ENCODE measurements around the gene USP6NL.

Gene USP6NL

GRCh38 chr10:11449761-11450160, 161.7 kb downstream of the USP6NL start:
- no peaks in the 10 kb centered on the region for H3K79me2 ChIP-seq (ENCODE audit: insufficient read depth, low read depth)
- no peak overlapping the region for H3K4me3 ChIP-seq (IDR thresholded peaks at IDR 0.05; ENCODE audit: insufficient read depth, low read depth, low read length)
- H3K9ac ChIP-seq: no peak overlapping the region
- H4K20me1 ChIP-seq (ENCODE audit: insufficient read depth): no peaks in the 10 kb centered on the region
- peaks cover 30% of the 10 kb centered on the region for H3K4me1 ChIP-seq (ENCODE audit: low read depth, poor library complexity, severe bottlenecking)
- TF ChIP-seq, protein P1, sequence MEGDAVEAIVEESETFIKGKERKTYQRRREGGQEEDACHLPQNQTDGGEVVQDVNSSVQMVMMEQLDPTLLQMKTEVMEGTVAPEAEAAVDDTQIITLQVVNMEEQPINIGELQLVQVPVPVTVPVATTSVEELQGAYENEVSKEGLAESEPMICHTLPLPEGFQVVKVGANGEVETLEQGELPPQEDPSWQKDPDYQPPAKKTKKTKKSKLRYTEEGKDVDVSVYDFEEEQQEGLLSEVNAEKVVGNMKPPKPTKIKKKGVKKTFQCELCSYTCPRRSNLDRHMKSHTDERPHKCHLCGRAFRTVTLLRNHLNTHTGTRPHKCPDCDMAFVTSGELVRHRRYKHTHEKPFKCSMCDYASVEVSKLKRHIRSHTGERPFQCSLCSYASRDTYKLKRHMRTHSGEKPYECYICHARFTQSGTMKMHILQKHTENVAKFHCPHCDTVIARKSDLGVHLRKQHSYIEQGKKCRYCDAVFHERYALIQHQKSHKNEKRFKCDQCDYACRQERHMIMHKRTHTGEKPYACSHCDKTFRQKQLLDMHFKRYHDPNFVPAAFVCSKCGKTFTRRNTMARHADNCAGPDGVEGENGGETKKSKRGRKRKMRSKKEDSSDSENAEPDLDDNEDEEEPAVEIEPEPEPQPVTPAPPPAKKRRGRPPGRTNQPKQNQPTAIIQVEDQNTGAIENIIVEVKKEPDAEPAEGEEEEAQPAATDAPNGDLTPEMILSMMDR (conservative IDR thresholded peaks at IDR 0.05; ENCODE audit: low read depth, low read length): no peak
- H2AFZ ChIP-seq (ENCODE audit: low read depth): no peak overlapping the region
- no peaks in the 10 kb centered on the region for H3K27me3 ChIP-seq (ENCODE audit: insufficient read depth, low read depth)
- no peak overlapping the region for H3K27ac ChIP-seq
- H3K36me3 ChIP-seq (ENCODE audit: insufficient read depth): no peaks in the 10 kb centered on the region
- H3K4me2 ChIP-seq: peak overlapping the region; percentile 83; the same call in 1 of the 2 replicates

DNA sequence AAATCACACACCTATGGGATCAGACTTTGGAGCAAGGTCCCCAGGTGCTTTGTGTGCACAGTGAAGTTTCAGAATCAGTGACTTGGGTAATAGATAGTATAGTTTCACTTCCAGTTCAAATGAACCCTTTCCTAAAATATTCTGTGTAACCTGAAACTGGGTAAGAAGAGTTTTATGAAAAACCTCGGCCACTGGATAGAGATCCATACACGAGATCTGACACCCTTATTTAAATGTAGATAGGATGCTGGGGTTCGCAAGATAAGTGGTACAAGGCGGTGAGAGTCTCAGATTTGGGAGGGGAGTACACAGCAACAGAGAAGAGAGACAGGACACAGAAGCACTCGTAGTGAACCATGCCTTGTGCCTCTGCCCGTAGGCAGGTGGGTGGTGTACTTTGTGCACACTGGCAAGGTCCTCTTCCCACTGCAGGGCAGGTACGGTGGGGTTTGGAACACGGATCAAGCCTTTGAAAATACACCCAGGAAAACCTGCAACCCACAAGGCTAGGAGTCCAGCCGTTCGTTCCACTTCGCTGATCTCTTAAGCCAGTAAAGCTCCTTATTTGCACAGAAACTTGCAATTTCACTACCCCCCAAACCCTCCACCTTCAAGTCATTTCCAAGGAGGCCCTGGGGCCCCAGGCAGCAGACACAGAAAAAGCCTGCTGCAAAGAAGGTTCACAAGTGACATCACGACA, 162.8 kb downstream of the USP6NL start:
- Histone ChIP-seq H3K4me1 (ENCODE audit: low read depth, poor library complexity, severe bottlenecking) (peaks cover 30% of the 10 kb centered on the region), H2AFZ (ENCODE audit: low read depth) (peak overlapping the region; percentile 66), H3K9ac (peak overlapping the region; percentile 12; the same call in 1 of the 2 replicates), H3K4me3 (IDR thresholded peaks at IDR 0.05; ENCODE audit: insufficient read depth, low read depth, low read length) (peak overlapping the region; percentile 36), H3K27me3 (ENCODE audit: insufficient read depth, low read depth) (no peaks in the 10 kb centered on the region), H4K20me1 (ENCODE audit: insufficient read depth) (no peaks in the 10 kb centered on the region), H3K36me3 (ENCODE audit: insufficient read depth) (no peaks in the 10 kb centered on the region), H3K4me2 (peak overlapping the region; percentile 83), H3K27ac (peak overlapping the region; percentile 29; the same call in 1 of the 2 replicates), H3K79me2 (ENCODE audit: insufficient read depth, low read depth) (no peaks in the 10 kb centered on the region)
- TF ChIP-seq, protein P1 (conservative IDR thresholded peaks at IDR 0.05; ENCODE audit: low read depth, low read length): no peak

GRCh38 chr10:11448190-11448544, 163.3 kb downstream of the USP6NL start:
- peak overlapping the region; percentile 66 for H2AFZ ChIP-seq (ENCODE audit: low read depth)
- no peaks in the 10 kb centered on the region for H3K36me3 ChIP-seq (ENCODE audit: insufficient read depth)
- TF ChIP-seq, protein P1 (conservative IDR thresholded peaks at IDR 0.05; ENCODE audit: low read depth, low read length): no peak
- peak overlapping the region; percentile 29; the same call in 1 of the 2 replicates for H3K27ac ChIP-seq
- no peaks in the 10 kb centered on the region for H4K20me1 ChIP-seq (ENCODE audit: insufficient read depth)
- H3K79me2 ChIP-seq (ENCODE audit: insufficient read depth, low read depth): no peaks in the 10 kb centered on the region
- H3K4me1 ChIP-seq (ENCODE audit: low read depth, poor library complexity, severe bottlenecking): peaks cover 30% of the 10 kb centered on the region
- peak overlapping the region; percentile 83 for H3K4me2 ChIP-seq
- H3K4me3 ChIP-seq (IDR thresholded peaks at IDR 0.05; ENCODE audit: insufficient read depth, low read depth, low read length): peak overlapping the region; percentile 36
- peak overlapping the region; percentile 12; the same call in 1 of the 2 replicates for H3K9ac ChIP-seq
- H3K27me3 ChIP-seq (ENCODE audit: insufficient read depth, low read depth): no peaks in the 10 kb centered on the region

DNA sequence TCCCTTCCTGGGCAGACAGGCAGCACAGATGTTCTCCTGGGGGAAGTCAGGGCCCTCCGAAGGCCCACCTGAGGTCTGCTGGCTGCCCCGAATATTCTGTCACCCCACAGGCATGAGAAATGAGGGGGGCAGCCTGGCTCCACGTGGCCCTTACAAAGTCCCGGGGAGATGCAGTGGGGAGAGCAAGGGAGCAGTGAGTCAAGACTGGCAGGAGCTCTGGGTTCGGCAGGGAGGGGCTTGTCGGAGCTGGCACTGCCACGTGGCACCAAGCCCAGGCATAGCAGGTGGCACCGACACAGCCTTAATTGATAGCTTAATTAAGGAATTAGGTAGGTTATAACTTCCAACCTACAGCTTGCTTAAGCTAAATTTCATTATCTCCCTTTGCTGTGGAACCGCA, 163.9 kb downstream of the USP6NL start:
- TF ChIP-seq, protein P1 (conservative IDR thresholded peaks at IDR 0.05; ENCODE audit: low read depth, low read length): no peak
- Histone ChIP-seq H3K4me2 (peak overlapping the region; percentile 83), H3K27ac (no peak overlapping the region), H3K4me3 (IDR thresholded peaks at IDR 0.05; ENCODE audit: insufficient read depth, low read depth, low read length) (no peak overlapping the region), H2AFZ (ENCODE audit: low read depth) (peak overlapping the region; percentile 1; the same call in 1 of the 2 replicates), H3K36me3 (ENCODE audit: insufficient read depth) (no peaks in the 10 kb centered on the region), H3K27me3 (ENCODE audit: insufficient read depth, low read depth) (no peaks in the 10 kb centered on the region), H3K79me2 (ENCODE audit: insufficient read depth, low read depth) (no peaks in the 10 kb centered on the region), H3K9ac (no peak overlapping the region), H3K4me1 (ENCODE audit: low read depth, poor library complexity, severe bottlenecking) (peaks cover 30% of the 10 kb centered on the region), H4K20me1 (ENCODE audit: insufficient read depth) (no peaks in the 10 kb centered on the region)

Data from KMS-11 (cell line).